Body of pancreas (tissue), 4 donors: ENCODE measurements around the gene FAAH. TPM values are rescaled to one million over a fixed set of nuclear protein-coding genes. Genes with fewer than 3 reads are reported as not detected.

Experiments
- ATAC-seq: fragments of 150-250 bp; one replicate; pipeline ENCODE4 v1.9.1; 2016
- DNase-seq, 4 donors: peaks; one replicate each; pipeline ENCODE4 v3.0.0-alpha.2; 2019
- H3K27ac ChIP-seq, 4 donors: fragments of 200-600 bp; sonication (generic); 1 replicate in 3 of 4; 2 replicates in 1 of 4; pipeline versions ENCODE4 v1.5.1 to v1.6.1; 2016 to 2019; ENCODE audit warnings: mild to moderate bottlenecking in 1 of 4, mixed read lengths in 1 of 4, moderate library complexity in 1 of 4
- H3K27me3 ChIP-seq, 2 donors: fragments of 200-600 bp; sonication (generic); one replicate each; pipeline ENCODE4 v1.6.0; 2016; ENCODE audit warnings: mild to moderate bottlenecking in 1 of 2
- H3K36me3 ChIP-seq, 2 donors: fragments of 200-600 bp; sonication (generic); replicated peaks in 1 of 2; 2 replicates each; pipeline ENCODE4 v1.5.1; 2016; ENCODE audit warnings: low read depth in 2 of 2; ENCODE audit not compliant: insufficient read depth in 1 of 2
- H3K4me1 ChIP-seq: fragments of 200-600 bp; sonication (generic); one replicate; pipeline ENCODE4 v1.6.0; 2016
- H3K4me3 ChIP-seq, 2 donors: fragments of 200-600 bp; sonication (generic); 1 replicate in 1 of 2; 2 replicates in 1 of 2; pipeline ENCODE4 v1.5.1; 2016 to 2019
- H3K9me3 ChIP-seq, 3 donors: fragments of 200-600 bp; sonication (generic); 1 replicate in 2 of 3; 2 replicates in 1 of 3; pipeline ENCODE4 v1.5.1; 2016
- CTCF ChIP-seq, 7 experiments: fragments of 450-650 bp in 4 of 7; fragments of 200-600 bp in 3 of 7; sonication (generic) in 3 of 7; IDR thresholded peaks; one replicate each; pipeline ENCODE4 v1.5.1; 2016 to 2019; ENCODE audit warnings: antibody characterized with exemption in 7 of 7
- POLR2A ChIP-seq, 3 donors: fragments of 450-650 bp; IDR thresholded peaks; one replicate each; pipeline ENCODE4 v1.6.1; 2016; ENCODE audit warnings: antibody characterized with exemption in 3 of 3, mild to moderate bottlenecking in 2 of 3
- WGBS, 2 donors: methylation state at CpG; one replicate each; pipeline ENCODE4 v1.1.5; 2017; 5-methylcytosine and 5-hydroxymethylcytosine counted together
- intact Hi-C: fragments of 100-400 bp; cut with DNase I; formaldehyde crosslinking; loops from one replicate; pipeline ENCODE4 v1.15.1; 2023
- total RNA-seq, 2 donors: library from RNA; depleted of rRNA; stranded (reverse); fragments of >200 nt; gene quantifications; one replicate each; pipeline ENCODE4 v1.1.0, GENCODE V29; 2016

FAAH gene
- total RNA-seq, 2 donors from 2014 or later: 47.0 to 86.4 TPM

GRCh38 chr1:46438346-46438745 is 44.2 kb downstream of the FAAH start:
- H3K36me3 ChIP-seq: no peaks in the 10 kb centered on the region
- ATAC-seq (no peak), DNase-seq (no peak)
- intact Hi-C loops: no loop called here
- H3K4me1 ChIP-seq: peaks cover 5% of the 10 kb centered on the region
- H3K4me3 ChIP-seq: no peak overlapping the region
- H3K27me3 ChIP-seq: no peaks in the 10 kb centered on the region
- no peaks in the 10 kb centered on the region for H3K9me3 ChIP-seq
- WGBS, 2 donors: 85 to 88% methylated on average over 5 to 6 of the region's 6 CpGs
- no peak overlapping the region for H3K27ac ChIP-seq
- TF ChIP-seq POLR2A (IDR thresholded peaks at IDR 0.05): no peak
- TF ChIP-seq CTCF (IDR thresholded peaks at IDR 0.05): no peak

GRCh38 chr1:46440478-46440877 is 46.4 kb downstream of the FAAH start:
- Histone ChIP-seq H3K27ac (no peak overlapping the region), H3K4me3 (no peak overlapping the region), H3K27me3 (no peaks in the 10 kb centered on the region), H3K9me3 (no peaks in the 10 kb centered on the region), H3K36me3 (no peaks in the 10 kb centered on the region), H3K4me1 (peaks cover 5% of the 10 kb centered on the region)
- no peak for ATAC-seq
- intact Hi-C loops: no loop called here
- DNase-seq: no peak
- WGBS, 2 donors: 81 to 92% methylated on average over 2 of the region's 2 CpGs
- TF ChIP-seq POLR2A (IDR thresholded peaks at IDR 0.05) (no peak), CTCF (IDR thresholded peaks at IDR 0.05) (no peak)

GRCh38 chr1:46442317-46443161 is 48.4 kb downstream of the FAAH start:
- intact Hi-C loops: no loop called here

GRCh38 chr1:46444466-46444865 is 50.3 kb downstream of the FAAH start:
- no peaks in the 10 kb centered on the region for H3K36me3 ChIP-seq
- intact Hi-C loops: no loop called here
- H3K27me3 ChIP-seq: peaks cover 0 to 9% of the 10 kb centered on the region in 2 donors
- no peaks in the 10 kb centered on the region for H3K9me3 ChIP-seq
- no peak for ATAC-seq
- TF ChIP-seq POLR2A (IDR thresholded peaks at IDR 0.05): no peak
- TF ChIP-seq CTCF (IDR thresholded peaks at IDR 0.05): no peak
- WGBS, 2 donors: 29 to 31% methylated on average over 3 of the region's 3 CpGs
- no peak overlapping the region for H3K4me3 ChIP-seq
- DNase-seq: peak in 1 of 4 donors; percentile 34
- H3K4me1 ChIP-seq: peaks cover 9% of the 10 kb centered on the region
- peak overlapping the region in 1 of 4 donors; percentile 44 for H3K27ac ChIP-seq

More at GRCh38 chr1:46442317-46443161, 48.4 kb downstream of the FAAH start:
- Histone ChIP-seq H3K4me1 (peaks cover 5% of the 10 kb centered on the region), H3K27ac (peak overlapping the region in 1 of 4 donors; percentile 13), H3K36me3 (no peaks in the 10 kb centered on the region), H3K4me3 (no peak overlapping the region), H3K9me3 (no peaks in the 10 kb centered on the region), H3K27me3 (peaks cover 0 to 1% of the 10 kb centered on the region in 2 donors)
- ATAC-seq (peak; percentile 83), DNase-seq (peak; percentile 74 to 84 (median 80))
- TF ChIP-seq POLR2A (IDR thresholded peaks at IDR 0.05) (no peak), CTCF (IDR thresholded peaks at IDR 0.05) (peak; percentile 77 to 95 (median 84))
- WGBS, 2 donors: 12 to 23% methylated on average over 18 to 25 of the region's 25 CpGs
